Right atrium auricular region (tissue), 2 donors: ENCODE data around the gene CYP11A1. TPM values are rescaled to one million over a fixed set of nuclear protein-coding genes. Genes with fewer than 3 reads are reported as not detected.

ENCODE experiments used
- DNase-seq: peaks from one replicate; pipeline ENCODE4 v3.0.0-alpha.2; 2019; ENCODE audit warnings: low spot score
- H3K27ac ChIP-seq, 2 donors: fragments of 200-600 bp; sonication (generic); 1 replicate in 1 of 2; 2 replicates in 1 of 2; pipeline ENCODE4 v1.5.1; 2016 to 2019
- H3K27me3 ChIP-seq, 2 donors: fragments of 200-600 bp; sonication (generic); one replicate each; pipeline versions ENCODE4 v1.5.1 to v1.6.0; 2017 to 2019
- H3K36me3 ChIP-seq: fragments of 200-600 bp; sonication (generic); one replicate; pipeline ENCODE4 v1.5.1; 2016
- H3K4me1 ChIP-seq, 2 donors: fragments of 200-600 bp; sonication (generic); one replicate each; pipeline versions ENCODE4 v1.5.1 to v1.6.0; 2017 to 2019
- H3K4me3 ChIP-seq, 2 donors: fragments of 200-600 bp; sonication (generic); 1 replicate in 1 of 2; 2 replicates in 1 of 2; pipeline ENCODE4 v1.5.1; 2017 to 2019; ENCODE audit warnings: mild to moderate bottlenecking in 1 of 2, moderate library complexity in 1 of 2
- H3K9me3 ChIP-seq, 2 donors: fragments of 200-600 bp; sonication (generic); one replicate each; pipeline ENCODE4 v1.5.1; 2019
- total RNA-seq, 2 donors: library from RNA; depleted of rRNA; stranded (reverse); fragments of >200 nt; gene quantifications; one replicate each; pipeline ENCODE4 v1.1.0, GENCODE V29; 2016
- TF ChIP-seq, protein P1 (sequence below), 2 donors: fragments of 200-600 bp; sonication (generic); IDR thresholded peaks; one replicate each; pipeline ENCODE4 v1.5.1; 2019; ENCODE audit warnings: antibody characterized with exemption in 2 of 2

The CYP11A1 gene
- total RNA-seq, 2 donors from 2014 or later, result 0.71 to 1.0 TPM

- H3K9me3 ChIP-seq, result no peaks in the 10 kb centered on the region
- no peaks in the 10 kb centered on the region for H3K27me3 ChIP-seq
- H3K4me3 ChIP-seq, result no peak overlapping the region
- DNase-seq, result no peak
- peaks cover 0 to 4% of the 10 kb centered on the region in 2 donors for H3K4me1 ChIP-seq
- no peaks in the 10 kb centered on the region for H3K36me3 ChIP-seq
- H3K27ac ChIP-seq, result no peak overlapping the region
- TF ChIP-seq, protein P1, sequence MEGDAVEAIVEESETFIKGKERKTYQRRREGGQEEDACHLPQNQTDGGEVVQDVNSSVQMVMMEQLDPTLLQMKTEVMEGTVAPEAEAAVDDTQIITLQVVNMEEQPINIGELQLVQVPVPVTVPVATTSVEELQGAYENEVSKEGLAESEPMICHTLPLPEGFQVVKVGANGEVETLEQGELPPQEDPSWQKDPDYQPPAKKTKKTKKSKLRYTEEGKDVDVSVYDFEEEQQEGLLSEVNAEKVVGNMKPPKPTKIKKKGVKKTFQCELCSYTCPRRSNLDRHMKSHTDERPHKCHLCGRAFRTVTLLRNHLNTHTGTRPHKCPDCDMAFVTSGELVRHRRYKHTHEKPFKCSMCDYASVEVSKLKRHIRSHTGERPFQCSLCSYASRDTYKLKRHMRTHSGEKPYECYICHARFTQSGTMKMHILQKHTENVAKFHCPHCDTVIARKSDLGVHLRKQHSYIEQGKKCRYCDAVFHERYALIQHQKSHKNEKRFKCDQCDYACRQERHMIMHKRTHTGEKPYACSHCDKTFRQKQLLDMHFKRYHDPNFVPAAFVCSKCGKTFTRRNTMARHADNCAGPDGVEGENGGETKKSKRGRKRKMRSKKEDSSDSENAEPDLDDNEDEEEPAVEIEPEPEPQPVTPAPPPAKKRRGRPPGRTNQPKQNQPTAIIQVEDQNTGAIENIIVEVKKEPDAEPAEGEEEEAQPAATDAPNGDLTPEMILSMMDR (IDR thresholded peaks at IDR 0.05), result no peak
Measured at GRCh38 chr15:74303741-74304309, 63.6 kb downstream of the CYP11A1 start.

DNA sequence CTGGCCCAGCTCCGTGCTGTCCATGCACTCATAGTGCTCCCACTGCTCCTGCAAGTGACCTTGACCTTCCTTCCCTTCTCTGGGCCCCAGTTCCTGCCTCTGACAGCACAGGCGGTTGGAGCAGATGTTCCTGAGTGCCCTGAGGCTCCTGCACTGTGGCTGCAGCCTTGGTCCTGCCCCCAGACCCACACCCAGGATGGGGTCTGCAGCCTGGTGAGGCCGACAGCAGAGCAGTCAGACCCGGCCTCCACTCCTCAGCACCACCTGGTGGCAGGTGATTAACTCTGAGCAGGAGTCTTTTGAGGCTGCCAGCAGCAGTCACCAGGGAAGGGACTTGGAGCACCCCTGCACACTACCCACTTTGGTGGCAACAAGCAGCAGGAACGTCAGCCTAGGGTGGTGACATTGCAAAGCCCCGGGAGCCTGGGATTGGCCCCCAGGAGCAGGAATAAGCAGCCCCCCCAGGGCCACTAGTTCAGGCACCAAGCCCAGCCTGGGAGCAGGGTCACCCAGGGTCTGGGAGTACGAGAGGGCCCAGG, 64.6 kb downstream of the CYP11A1 start:
- no peaks in the 10 kb centered on the region for H3K27me3 ChIP-seq
- TF ChIP-seq, protein P1 (IDR thresholded peaks at IDR 0.05), result peak; percentile 35 to 79
- peaks cover 0 to 3% of the 10 kb centered on the region in 2 donors for H3K4me1 ChIP-seq
- H3K27ac ChIP-seq, result no peak overlapping the region
- no peak overlapping the region for H3K4me3 ChIP-seq
- no peak for DNase-seq
- no peaks in the 10 kb centered on the region for H3K9me3 ChIP-seq
- H3K36me3 ChIP-seq, result no peaks in the 10 kb centered on the region

DNA sequence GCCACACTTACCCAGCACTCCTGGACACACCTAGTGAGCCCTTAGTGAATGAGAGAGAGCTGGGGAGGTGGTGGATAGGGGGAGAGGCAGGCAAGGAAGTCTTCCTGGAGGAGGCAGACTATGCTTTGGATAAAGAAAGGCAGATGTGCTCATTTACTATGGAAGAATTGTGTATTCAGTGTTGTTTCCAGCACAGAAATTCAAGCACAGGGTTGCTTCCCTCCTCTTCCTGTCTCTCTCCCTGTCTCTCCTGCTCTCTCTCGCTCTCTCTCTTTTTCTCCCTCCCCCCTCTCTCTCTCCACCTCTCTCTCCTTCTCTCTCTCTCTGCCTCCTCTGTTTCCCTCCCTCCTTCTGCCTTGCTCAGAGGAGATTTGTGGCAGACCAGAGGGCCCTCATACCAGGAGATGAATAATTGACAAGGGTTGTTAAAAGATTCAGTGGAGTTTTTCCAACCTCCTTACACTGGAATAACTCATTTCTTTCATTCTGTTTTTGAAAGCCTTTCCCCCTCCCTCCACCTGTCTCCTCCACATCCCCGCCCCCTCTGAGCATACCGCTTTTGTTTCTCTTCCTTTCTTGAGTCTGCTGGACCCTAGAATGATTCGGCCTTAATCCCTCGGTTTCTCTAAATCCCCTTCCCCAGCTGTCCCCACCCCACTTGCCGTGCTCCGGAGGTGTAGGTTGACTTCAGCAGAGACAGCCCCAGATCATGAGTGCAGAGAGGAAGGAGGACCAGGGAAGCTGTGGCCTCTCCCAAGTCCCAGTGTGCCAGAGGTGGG, 65.7 kb downstream of the CYP11A1 start:
- H3K4me3 ChIP-seq, result no peak overlapping the region
- no peaks in the 10 kb centered on the region for H3K4me1 ChIP-seq
- no peak overlapping the region for H3K27ac ChIP-seq
- no peaks in the 10 kb centered on the region for H3K9me3 ChIP-seq
- TF ChIP-seq, protein P1 (IDR thresholded peaks at IDR 0.05), result no peak
- H3K36me3 ChIP-seq, result no peaks in the 10 kb centered on the region
- no peaks in the 10 kb centered on the region for H3K27me3 ChIP-seq
- DNase-seq, result no peak

GRCh38 chr15:74300057-74300795, 67.2 kb downstream of the CYP11A1 start:
- TF ChIP-seq, protein P1 (IDR thresholded peaks at IDR 0.05), result no peak
- Histone ChIP-seq H3K36me3 (no peaks in the 10 kb centered on the region), H3K27ac (no peak overlapping the region), H3K9me3 (no peaks in the 10 kb centered on the region), H3K4me1 (no peaks in the 10 kb centered on the region), H3K4me3 (no peak overlapping the region), H3K27me3 (no peaks in the 10 kb centered on the region)
- DNase-seq, result no peak

DNA sequence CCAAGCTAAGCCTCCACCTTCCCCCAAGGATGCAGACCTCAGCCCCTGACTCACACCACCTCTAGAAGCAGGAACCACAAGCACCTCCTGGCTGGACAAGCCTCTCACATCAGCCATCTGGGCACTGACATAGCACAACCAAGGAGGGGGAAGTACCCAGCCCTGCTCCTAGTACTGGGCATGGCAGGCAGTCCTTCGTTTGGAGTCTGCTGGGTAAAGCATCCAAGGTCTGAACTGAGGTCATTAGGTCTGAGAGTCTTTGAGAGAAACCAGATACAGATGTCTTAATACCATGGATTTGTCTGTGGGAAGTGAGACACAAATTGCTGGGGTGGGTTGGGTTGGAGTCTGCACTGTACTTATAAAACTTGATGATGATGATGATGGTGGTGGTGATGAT, 69.6 kb downstream of the CYP11A1 start:
- TF ChIP-seq, protein P1 (IDR thresholded peaks at IDR 0.05), result no peak
- no peaks in the 10 kb centered on the region for H3K9me3 ChIP-seq
- H3K27me3 ChIP-seq, result no peaks in the 10 kb centered on the region
- H3K36me3 ChIP-seq, result no peaks in the 10 kb centered on the region
- H3K4me1 ChIP-seq, result no peaks in the 10 kb centered on the region
- H3K27ac ChIP-seq, result no peak overlapping the region
- DNase-seq, result no peak
- H3K4me3 ChIP-seq, result no peak overlapping the region
